Measurements from ENCODE around the gene PROX1.

PROX1 gene

DNA sequence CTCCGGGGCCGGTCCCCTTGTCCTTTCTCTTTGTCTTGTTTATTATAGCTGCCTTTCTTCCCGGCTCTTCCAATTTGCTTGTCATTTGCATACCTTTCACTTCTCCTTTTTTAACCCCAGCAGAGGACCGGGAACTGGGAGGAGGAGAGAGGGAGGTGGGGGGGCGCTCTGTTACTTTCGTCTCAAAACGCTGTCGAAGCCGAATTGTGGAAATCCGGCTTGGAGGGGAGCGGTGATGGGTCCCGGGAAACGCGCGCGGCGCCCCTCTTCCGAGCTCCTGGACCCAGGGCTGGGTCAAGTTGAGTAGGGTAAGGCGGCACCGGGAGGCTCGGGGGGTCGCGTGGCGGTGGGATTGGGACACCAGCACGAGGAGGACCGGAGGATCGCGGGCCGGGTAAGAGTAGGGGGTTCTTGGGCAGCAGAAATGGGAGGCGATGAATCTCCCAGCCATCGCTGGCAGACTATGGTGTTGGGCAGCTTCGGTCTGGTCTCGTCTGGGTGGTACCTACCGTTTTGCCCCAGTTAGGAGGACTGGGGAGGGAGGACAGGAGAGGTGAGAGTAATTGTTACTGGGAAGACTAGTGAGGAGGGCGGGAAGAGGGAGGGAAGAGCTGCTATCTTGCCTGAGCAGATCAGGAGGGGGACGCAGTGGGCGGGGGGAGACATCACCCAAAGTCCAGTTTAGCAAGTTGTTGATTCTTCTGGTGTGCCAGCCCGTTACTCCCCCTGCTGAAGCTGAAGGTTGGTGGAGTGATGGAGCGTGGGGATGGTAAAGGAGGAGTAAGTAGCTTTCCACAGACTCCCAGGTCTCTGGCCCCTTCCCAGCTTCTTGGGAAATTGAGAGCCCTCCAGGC lies 1.5 kb downstream of the PROX1 start:
- peak; percentile 3 for DNase-seq (ENCODE audit: low read depth)
- TF ChIP-seq CTCF (IDR thresholded peaks at IDR 0.05; ENCODE audit: insufficient read depth, low read depth, low read length, missing control alignments) = no peak

GRCh38 chr1:213993929-213994328 lies 6.2 kb downstream of the PROX1 start:
- no peak for DNase-seq (ENCODE audit: low read depth)
- H3K4me3 ChIP-seq (ENCODE audit: low read length) = no peak overlapping the region
- TF ChIP-seq CTCF (IDR thresholded peaks at IDR 0.05; ENCODE audit: insufficient read depth, low read depth, low read length, missing control alignments) = no peak

More for the DNA sequence above, 1.5 kb downstream of the PROX1 start:
- H3K4me3 ChIP-seq (ENCODE audit: low read length) = peak overlapping the region; percentile 31

GRCh38 chr1:213994888-213995287 lies 7.1 kb downstream of the PROX1 start:
- TF ChIP-seq CTCF (IDR thresholded peaks at IDR 0.05; ENCODE audit: insufficient read depth, low read depth, low read length, missing control alignments) = no peak
- DNase-seq (ENCODE audit: low read depth) = no peak
- H3K4me3 ChIP-seq (ENCODE audit: low read length) = no peak overlapping the region

DNA sequence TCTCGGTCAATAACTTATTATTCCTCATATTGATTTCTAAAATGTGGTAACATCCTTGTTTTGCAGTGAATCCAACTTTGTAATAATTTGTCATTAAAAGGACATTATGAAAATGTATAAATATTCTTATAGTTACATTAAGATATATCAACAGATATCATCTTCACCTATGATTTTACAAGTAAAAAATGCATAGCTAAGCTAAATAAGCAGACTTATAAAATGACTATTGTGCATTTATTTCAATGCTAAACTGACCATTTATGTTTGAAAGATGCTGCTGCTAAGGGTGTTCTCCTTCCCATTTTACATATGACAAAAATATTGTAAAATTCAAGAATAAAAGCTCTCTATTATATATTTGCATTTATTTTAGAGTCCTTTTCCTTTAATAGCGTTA lies 7.8 kb downstream of the PROX1 start:
- DNase-seq (ENCODE audit: low read depth) = no peak
- no peak overlapping the region for H3K4me3 ChIP-seq (ENCODE audit: low read length)
- no peak for TF ChIP-seq CTCF (IDR thresholded peaks at IDR 0.05; ENCODE audit: insufficient read depth, low read depth, low read length, missing control alignments)

DNA sequence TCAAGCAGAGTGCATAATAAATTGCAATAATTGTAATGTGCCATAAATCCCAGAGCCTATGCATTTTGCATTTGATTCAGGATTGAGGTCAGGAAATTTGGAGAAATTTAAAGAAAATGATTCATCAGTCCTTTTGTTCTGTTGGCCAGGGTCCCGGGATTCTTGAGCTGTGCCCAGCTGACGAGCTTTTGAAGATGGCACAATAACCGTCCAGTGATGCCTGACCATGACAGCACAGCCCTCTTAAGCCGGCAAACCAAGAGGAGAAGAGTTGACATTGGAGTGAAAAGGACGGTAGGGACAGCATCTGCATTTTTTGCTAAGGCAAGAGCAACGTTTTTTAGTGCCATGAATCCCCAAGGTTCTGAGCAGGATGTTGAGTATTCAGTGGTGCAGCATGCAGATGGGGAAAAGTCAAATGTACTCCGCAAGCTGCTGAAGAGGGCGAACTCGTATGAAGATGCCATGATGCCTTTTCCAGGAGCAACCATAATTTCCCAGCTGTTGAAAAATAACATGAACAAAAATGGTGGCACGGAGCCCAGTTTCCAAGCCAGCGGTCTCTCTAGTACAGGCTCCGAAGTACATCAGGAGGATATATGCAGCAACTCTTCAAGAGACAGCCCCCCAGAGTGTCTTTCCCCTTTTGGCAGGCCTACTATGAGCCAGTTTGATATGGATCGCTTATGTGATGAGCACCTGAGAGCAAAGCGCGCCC lies 8.7 kb downstream of the PROX1 start:
- DNase-seq (ENCODE audit: low read depth) = no peak
- H3K4me3 ChIP-seq (ENCODE audit: low read length) = no peak overlapping the region
- no peak for TF ChIP-seq CTCF (IDR thresholded peaks at IDR 0.05; ENCODE audit: insufficient read depth, low read depth, low read length, missing control alignments)

GRCh38 chr1:213997038-213997771 lies 9.4 kb downstream of the PROX1 start:
- TF ChIP-seq CTCF (IDR thresholded peaks at IDR 0.05; ENCODE audit: insufficient read depth, low read depth, low read length, missing control alignments) = no peak
- H3K4me3 ChIP-seq (ENCODE audit: low read length) = no peak overlapping the region
- DNase-seq (ENCODE audit: low read depth) = no peak
